Mucosa of descending colon (tissue), 3 donors: Measurements from ENCODE around the gene STK32C. TPM values are rescaled to one million over a fixed set of nuclear protein-coding genes. Genes with fewer than 3 reads are reported as not detected.

Experiments
- ATAC-seq: fragments of 200-7000 bp; cut with Tn5 transposase; one replicate; pipeline ENCODE4 v1.9.1; 2020; ENCODE audit warnings: mild to moderate bottlenecking, moderate library complexity
- DNase-seq, 3 donors: peaks; one replicate each; pipeline ENCODE4 v3.0.0-alpha.2; 2020
- H3K36me3 ChIP-seq: fragments of 200-600 bp; one replicate; pipeline ENCODE4 v1.8.0; 2021; ENCODE audit warnings: low read depth, mild to moderate bottlenecking
- H3K4me1 ChIP-seq: fragments of 200-600 bp; one replicate; pipeline ENCODE4 v1.8.0; 2021; ENCODE audit warnings: low read depth, mild to moderate bottlenecking
- H3K4me3 ChIP-seq: fragments of 200-600 bp; one replicate; pipeline ENCODE4 v1.8.0; 2021; ENCODE audit warnings: mild to moderate bottlenecking
- H3K9me3 ChIP-seq: fragments of 200-600 bp; one replicate; pipeline ENCODE4 v1.8.0; 2021; ENCODE audit warnings: mild to moderate bottlenecking
- CTCF ChIP-seq: fragments of 200-600 bp; IDR thresholded peaks from one replicate; pipeline ENCODE4 v1.8.0; 2022; ENCODE audit warnings: antibody characterized with exemption, mild to moderate bottlenecking
- intact Hi-C, 2 donors: fragments of 100-400 bp; cut with DNase I in 1 of 2; cut with micrococcal nuclease in 1 of 2; formaldehyde crosslinking; loops; one replicate each; pipeline versions ENCODE4 v1.11.0 to v1.11.1; 2022; cut with DNase I, micrococcal nuclease
- total RNA-seq, 3 donors: library from RNA; stranded (reverse); fragmentation: NEBNext Ultra II Directional in 2 of 3; extraction: Animal tissue kit (Norgen Biotek cat#: 25700) in 2 of 3; gene quantifications; one replicate each; pipeline versions ENCODE4 v1.2.1 to v1.2.4, GENCODE V29; 2021 to 2023
- donor health status: DM: no; HTN: no; CAD: no; lungs with moderate emphysema.
- donor health status: DM: no; HTN: no; CAD: no.
- donor health status: DM: no; HTN: yes; CAD: no.

Gene STK32C
- total RNA-seq, 3 donors from 2014 or later: 4.5 to 11.5 (median 11.1) TPM

- H3K4me1 ChIP-seq: peaks cover 13% of the 10 kb centered on the region
- peak in 1 of 3 donors; percentile 31 for DNase-seq
- TF ChIP-seq CTCF: no peak
- H3K9me3 ChIP-seq: no peaks in the 10 kb centered on the region
- no peak overlapping the region for H3K4me3 ChIP-seq
- no peaks in the 10 kb centered on the region for H3K36me3 ChIP-seq
- ATAC-seq: no peak
- intact Hi-C loops: no loop called here
Measured at GRCh38 chr10:132189016-132189415, 118.7 kb downstream of the STK32C start.

GRCh38 chr10:132188331-132188730 is 119.4 kb downstream of the STK32C start:
- no peak for ATAC-seq
- no peaks in the 10 kb centered on the region for H3K36me3 ChIP-seq
- peaks cover 13% of the 10 kb centered on the region for H3K4me1 ChIP-seq
- no peak overlapping the region for H3K4me3 ChIP-seq
- H3K9me3 ChIP-seq: no peaks in the 10 kb centered on the region
- no peak for DNase-seq
- no peak for TF ChIP-seq CTCF
- intact Hi-C loops: no loop called here

- Histone ChIP-seq H3K4me3 (no peak overlapping the region), H3K36me3 (no peaks in the 10 kb centered on the region), H3K4me1 (peaks cover 13% of the 10 kb centered on the region), H3K9me3 (no peaks in the 10 kb centered on the region)
- no peak for TF ChIP-seq CTCF
- no peak for DNase-seq
- intact Hi-C loops: no loop called here
- no peak for ATAC-seq
Measured at GRCh38 chr10:132187430-132188138, 120.2 kb downstream of the STK32C start.

- intact Hi-C loops: no loop called here
- no peak for TF ChIP-seq CTCF
- DNase-seq (peak in 2 of 3 donors; percentile 26 to 31), ATAC-seq (peak; percentile 64)
- peaks cover 13% of the 10 kb centered on the region for H3K4me1 ChIP-seq
- no peaks in the 10 kb centered on the region for H3K9me3 ChIP-seq
- H3K4me3 ChIP-seq: no peak within 1 kb of the TSS
- H3K36me3 ChIP-seq: no peaks in the 10 kb centered on the region
Measured at GRCh38 chr10:132186488-132187429, 121.0 kb downstream of the STK32C start, which contains the start of gene DPYSL4. Gene DPYSL4, plus strand, starts transcription at chr10:132186948. Its CDS starts 116 bp downstream, at chr10:132187064.

GRCh38 chr10:132185601-132186487 is 121.9 kb downstream of the STK32C start:
- no peaks in the 10 kb centered on the region for H3K9me3 ChIP-seq
- ATAC-seq: peak; percentile 89
- intact Hi-C loops: no loop called here
- peaks cover 13% of the 10 kb centered on the region for H3K4me1 ChIP-seq
- DNase-seq: peak; percentile 60 to 67 (median 67)
- H3K36me3 ChIP-seq: no peaks in the 10 kb centered on the region
- H3K4me3 ChIP-seq: no peak overlapping the region
- TF ChIP-seq CTCF: no peak
